ENCODE data around the gene VAV3.

Gene VAV3

DNA sequence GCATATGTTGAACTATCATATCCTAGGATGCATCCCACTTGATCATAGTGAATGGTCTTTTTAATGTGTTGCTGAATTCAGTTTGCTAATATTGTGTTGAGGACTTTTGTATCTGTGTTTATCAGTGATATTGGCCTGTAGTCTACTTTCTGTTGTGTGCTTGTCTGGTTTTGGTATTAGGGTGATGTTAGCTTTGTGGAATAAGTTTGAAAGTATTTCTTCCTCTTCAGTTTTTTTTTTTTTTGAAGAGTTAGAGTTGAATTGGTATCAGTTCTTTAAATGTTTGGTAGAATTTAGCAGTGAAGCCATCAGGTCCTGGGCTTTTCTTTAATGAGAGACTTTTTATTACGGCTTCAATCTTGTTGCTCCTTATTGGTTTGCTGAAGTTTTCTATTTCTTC is 162.3 kb downstream of the VAV3 start:
- H3K4me3 ChIP-seq (replicated peaks in 1 of 2; ENCODE audit: low read depth in 2 of 2, low read length in 2 of 2), result no peak overlapping the region
- no peak for TF ChIP-seq CTCF (IDR thresholded peaks at IDR 0.05; ENCODE audit: low read depth, low read length)

DNA sequence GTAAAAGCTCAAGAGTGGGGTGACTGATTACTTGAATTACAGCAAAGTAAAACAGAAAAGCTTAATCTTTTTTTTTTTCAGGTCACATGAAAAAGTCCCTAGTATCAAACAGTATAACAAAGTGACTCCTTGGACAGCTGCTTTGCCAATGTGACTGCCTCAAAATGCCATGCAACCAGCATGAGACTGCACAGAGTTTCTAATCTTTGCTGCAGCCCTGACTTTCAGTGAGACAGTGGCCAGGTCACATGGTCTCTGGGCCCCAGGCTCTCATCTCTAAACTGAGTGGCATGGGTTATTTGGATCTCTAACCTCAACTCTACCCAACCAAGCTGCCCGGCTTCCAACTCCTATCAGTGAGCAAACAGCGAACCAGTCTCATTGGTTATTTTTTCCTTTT is 169.0 kb downstream of the VAV3 start:
- no peak for DNase-seq (ENCODE audit: low read depth in 2 of 2)
- no peak for TF ChIP-seq CTCF (IDR thresholded peaks at IDR 0.05; ENCODE audit: low read depth, low read length)
- H3K4me3 ChIP-seq (replicated peaks in 1 of 2; ENCODE audit: low read depth in 2 of 2, low read length in 2 of 2), result no peak overlapping the region

More for the DNA sequence above, 162.3 kb downstream of the VAV3 start:
- DNase-seq (ENCODE audit: low read depth in 2 of 2), result no peak

GRCh38 chr1:107795441-107795840 is 169.5 kb downstream of the VAV3 start:
- no peak for TF ChIP-seq CTCF (IDR thresholded peaks at IDR 0.05; ENCODE audit: low read depth, low read length)
- no peak overlapping the region for H3K4me3 ChIP-seq (replicated peaks in 1 of 2; ENCODE audit: low read depth in 2 of 2, low read length in 2 of 2)
- no peak for DNase-seq (ENCODE audit: low read depth in 2 of 2)

DNA sequence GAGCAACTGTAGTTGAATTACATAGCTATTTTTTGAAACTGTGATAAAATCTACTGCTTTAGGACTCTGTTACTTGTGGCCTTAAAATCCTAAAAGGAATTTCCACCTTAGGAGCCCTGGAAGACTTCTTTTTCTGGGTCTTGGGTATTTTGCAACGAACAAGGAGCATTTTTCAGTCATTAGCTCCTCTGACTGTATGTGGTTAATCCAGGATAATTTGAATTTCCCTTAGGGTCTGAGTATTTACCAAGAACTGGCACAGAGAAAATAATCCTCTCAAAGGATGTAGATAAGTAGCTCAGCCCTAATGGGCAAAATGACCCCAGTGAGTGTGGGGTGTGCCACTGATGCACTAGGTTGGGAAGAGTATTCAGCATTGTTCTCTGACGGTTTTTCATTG is 170.4 kb downstream of the VAV3 start:
- DNase-seq (ENCODE audit: low read depth in 2 of 2), result no peak
- TF ChIP-seq CTCF (IDR thresholded peaks at IDR 0.05; ENCODE audit: low read depth, low read length), result no peak
- no peak overlapping the region for H3K4me3 ChIP-seq (replicated peaks in 1 of 2; ENCODE audit: low read depth in 2 of 2, low read length in 2 of 2)

- H3K4me3 ChIP-seq (replicated peaks in 1 of 2; ENCODE audit: low read depth in 2 of 2, low read length in 2 of 2), result no peak overlapping the region
- no peak for DNase-seq (ENCODE audit: low read depth in 2 of 2)
- no peak for TF ChIP-seq CTCF (IDR thresholded peaks at IDR 0.05; ENCODE audit: low read depth, low read length)
These were observed 171.0 kb downstream of the VAV3 start for GRCh38 chr1:107793896-107794453.

DNA sequence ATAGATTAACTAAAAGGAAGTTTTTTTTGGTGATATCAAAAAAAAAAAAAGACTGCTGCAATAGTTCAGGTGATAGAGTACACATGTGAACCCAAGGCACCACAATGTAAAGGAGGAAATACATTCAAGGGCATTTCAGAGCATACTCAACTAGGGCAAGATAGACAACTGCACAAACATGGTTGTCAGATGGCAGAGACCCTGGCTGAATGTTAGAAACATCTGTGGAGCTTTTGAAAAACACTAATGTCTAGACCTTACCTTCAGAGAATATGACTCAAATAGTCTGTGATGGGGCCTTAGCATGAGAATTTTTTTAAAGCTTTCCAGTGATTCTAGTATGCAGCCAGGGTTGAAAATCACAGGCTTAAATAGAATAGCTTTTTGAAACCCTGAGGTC is 173.6 kb downstream of the VAV3 start:
- no peak for TF ChIP-seq CTCF (IDR thresholded peaks at IDR 0.05; ENCODE audit: low read depth, low read length)

More for the DNA sequence above, 173.6 kb downstream of the VAV3 start:
- no peak overlapping the region for H3K4me3 ChIP-seq (replicated peaks in 1 of 2; ENCODE audit: low read depth in 2 of 2, low read length in 2 of 2)
- no peak for DNase-seq (ENCODE audit: low read depth in 2 of 2)
